Femur (tissue), 1 donor: Measurements from ENCODE around the gene GBGT1.
"Not testable (repeated sequence)": the region's sequence is repeated elsewhere in the genome, so short reads cannot be mapped to it uniquely, and the experiment has no call there.

Experiments
- DNase-seq: peaks from one replicate; pipeline ENCODE4 v3.0.0-alpha.2; 2017

The GBGT1 gene

GRCh38 chr9:133163504-133164172, at the start of gene GBGT1:
GBGT1 (minus strand) TSS chr9:133163914; CDS start chr9:133162412, 1,502 bp downstream.
- DNase-seq = peak; percentile 79

DNA sequence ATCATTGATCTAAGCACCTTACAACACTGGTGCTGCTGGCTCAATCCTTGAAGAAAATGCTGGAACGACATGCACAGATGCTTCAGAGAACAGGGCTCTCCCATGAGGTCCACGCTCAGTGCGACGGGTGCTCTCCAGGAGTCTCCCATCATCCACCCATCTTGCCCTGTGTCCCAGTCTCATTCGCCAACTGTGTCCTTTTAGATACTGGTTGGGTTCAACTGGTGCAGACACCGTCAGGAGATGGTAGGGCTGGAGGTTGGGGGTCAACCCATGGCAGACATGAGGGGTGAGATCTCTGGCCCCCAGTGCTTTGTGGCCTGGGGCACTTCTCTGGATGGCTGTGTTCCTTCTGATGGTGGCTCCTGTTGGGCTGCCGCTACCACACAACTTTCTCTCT, 46.9 kb upstream of the GBGT1 start:
- no peak for DNase-seq

DNA sequence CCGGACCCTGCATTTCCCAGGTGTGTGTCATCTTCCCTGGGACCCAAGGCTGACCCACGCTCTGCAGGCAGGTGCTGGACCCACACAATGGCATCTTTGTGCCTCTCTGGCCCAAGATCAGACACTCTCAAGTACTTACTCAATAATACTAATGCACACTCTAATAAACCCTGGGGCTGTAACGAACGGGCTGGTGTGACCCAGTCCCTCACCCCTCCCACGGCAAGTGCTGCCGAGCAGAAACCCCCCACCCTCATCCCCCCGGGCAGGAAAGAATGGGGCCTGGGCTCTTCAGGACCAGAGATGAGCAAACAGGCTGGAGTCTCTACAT, 46.5 kb upstream of the GBGT1 start:
- DNase-seq = no peak

- DNase-seq = not testable (repeated sequence)
These were observed 45.9 kb upstream of the GBGT1 start for GRCh38 chr9:133209327-133210201.

GRCh38 chr9:133208880-133209300, 45.2 kb upstream of the GBGT1 start, which contains the start of gene OBP2B:
OBP2B (minus strand) TSS chr9:133209250; CDS start chr9:133209199, 51 bp downstream.
- not testable (repeated sequence) for DNase-seq

DNA sequence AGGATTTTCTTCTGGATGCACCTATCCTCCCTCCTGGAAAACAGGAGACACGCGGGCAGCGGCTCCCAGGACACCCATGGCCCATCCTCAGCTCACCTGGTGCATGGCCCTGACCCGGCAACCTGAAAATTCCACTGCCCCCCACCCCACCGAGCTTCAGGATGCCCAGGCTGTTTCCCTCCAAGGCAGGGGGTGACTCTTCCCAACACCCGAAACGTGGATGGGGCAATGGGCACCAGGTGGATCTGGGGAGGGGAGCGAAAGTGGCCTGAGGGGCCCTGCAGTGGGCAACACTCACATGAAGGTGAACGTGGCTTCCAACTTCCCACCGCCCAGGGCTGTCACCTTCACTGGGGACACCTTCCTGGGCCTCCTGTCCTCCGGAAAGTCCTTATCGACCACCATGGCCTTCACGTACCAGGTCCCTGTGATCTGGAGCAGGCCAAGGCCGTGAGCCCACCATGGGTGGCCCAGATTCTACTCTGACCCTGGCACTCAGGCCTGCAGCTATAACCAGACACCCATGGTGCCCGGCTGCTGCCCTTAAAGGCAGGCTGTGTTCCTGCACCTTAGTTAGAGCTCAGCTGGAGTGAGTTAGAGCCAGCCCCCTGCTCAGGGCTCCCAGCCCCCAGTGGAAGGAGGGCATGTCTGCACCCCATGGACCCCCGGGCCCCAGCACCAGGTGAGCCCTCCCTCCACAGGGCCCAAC, 44.6 kb upstream of the GBGT1 start:
- DNase-seq = not testable (repeated sequence)

GRCh38 chr9:133207540-133208170, 43.9 kb upstream of the GBGT1 start:
- DNase-seq = no peak

- no peak for DNase-seq
These were observed 43.4 kb upstream of the GBGT1 start for GRCh38 chr9:133207021-133207531.

- DNase-seq = no peak
These were observed 42.5 kb upstream of the GBGT1 start for GRCh38 chr9:133205996-133206931.

- DNase-seq = not testable (repeated sequence)
These were observed 41.8 kb upstream of the GBGT1 start for GRCh38 chr9:133205481-133205887.

- DNase-seq = no peak
These were observed 41.3 kb upstream of the GBGT1 start for GRCh38 chr9:133204993-133205336.

- no peak for DNase-seq
These were observed 40.8 kb upstream of the GBGT1 start for GRCh38 chr9:133204335-133204992.

DNA sequence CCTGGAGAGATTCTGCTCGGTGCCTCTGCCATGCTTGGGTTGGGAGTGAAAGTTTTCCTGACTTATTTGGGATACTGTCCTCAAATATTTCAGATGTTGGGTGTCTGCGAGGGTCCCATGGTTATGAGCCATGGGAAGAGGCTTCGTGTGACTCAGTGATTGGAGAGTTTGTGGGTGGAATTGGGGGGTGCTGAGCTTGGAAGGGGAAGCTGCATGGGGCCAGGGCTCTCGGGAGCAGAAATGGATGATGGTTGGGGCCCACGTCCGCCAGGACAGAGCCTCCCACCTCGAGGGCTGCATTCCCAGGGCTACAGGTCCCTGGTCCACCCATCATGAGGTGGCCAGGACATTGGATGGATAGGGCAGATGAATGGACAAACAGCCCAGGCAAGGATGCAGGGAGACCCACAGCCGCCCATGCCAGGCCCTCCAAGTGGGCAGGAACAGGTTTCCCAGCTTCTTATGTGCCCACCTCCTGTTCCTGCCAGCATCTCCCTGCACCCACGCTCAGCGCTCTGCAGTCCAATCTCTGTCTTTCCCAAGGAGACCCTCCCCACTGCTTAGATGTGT, 39.9 kb upstream of the GBGT1 start:
- no peak for DNase-seq

- DNase-seq = no peak
These were observed 39.2 kb upstream of the GBGT1 start for GRCh38 chr9:133202688-133203453.

GRCh38 chr9:133202145-133202513, 38.4 kb upstream of the GBGT1 start:
- DNase-seq = no peak

GRCh38 chr9:133201424-133202144, 37.9 kb upstream of the GBGT1 start:
- no peak for DNase-seq

DNA sequence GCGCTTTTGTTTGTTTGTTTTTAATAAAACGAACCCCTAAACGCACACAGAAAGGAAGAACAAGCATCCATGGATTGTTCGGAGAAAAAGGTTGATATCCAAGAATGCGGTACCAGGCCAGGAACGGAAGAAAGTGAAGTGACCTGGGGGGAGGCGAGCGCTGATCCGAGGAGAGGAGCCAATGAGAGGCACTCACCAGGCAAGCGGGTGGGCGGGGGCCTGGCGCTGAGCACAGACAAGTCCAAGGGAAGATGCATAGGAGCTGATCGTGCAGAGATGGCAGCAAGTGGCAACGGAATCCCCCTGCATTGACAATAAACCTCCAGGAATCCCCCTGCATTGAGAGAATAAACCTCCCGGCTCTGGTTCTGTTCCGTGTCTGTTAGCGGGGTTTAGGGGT, 36.9 kb upstream of the GBGT1 start:
- no peak for DNase-seq

- peak; percentile 37 for DNase-seq
These were observed 36.1 kb upstream of the GBGT1 start for GRCh38 chr9:133199648-133200321.

DNA sequence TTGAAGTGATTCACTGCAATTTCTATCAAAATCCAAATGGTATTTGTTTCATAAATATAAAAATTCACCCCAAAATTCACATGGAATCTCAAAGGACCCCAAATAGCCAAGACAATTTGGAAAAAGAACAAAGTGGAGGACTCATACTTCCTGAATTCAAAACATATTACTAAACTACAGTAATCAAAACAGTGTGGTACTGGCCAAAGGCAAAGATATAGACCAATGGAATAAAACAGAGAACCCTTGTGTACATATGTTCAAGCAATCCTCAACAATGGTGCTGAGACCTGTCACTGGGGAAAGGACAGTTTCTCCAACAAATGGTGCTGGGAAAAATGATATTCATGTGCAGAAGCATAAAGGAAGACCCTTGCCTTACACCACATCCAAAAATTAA, 31.3 kb upstream of the GBGT1 start:
- DNase-seq = no peak
